ENCODE data around the gene GPX2.

- no peak for TF ChIP-seq EZH2 (IDR thresholded peaks at IDR 0.05; ENCODE audit: insufficient read depth, poor library complexity, severe bottlenecking)
- TF ChIP-seq EZH2phosphoT487 (IDR thresholded peaks at IDR 0.05; ENCODE audit: insufficient read depth, low read depth) = no peak
Measured at GRCh38 chr14:64956697-64957406, 14.3 kb upstream of the GPX2 start.

Data from GM23248 (cell line).